Measurements from ENCODE around the gene OR2T10. TPM values are rescaled to one million over a fixed set of nuclear protein-coding genes. Genes with fewer than 3 reads are reported as not detected.

Gene OR2T10
- total and polyA plus RNA-seq, 2 of the 4 experiments (the other 2 are of a cell fraction) = not detected

DNA sequence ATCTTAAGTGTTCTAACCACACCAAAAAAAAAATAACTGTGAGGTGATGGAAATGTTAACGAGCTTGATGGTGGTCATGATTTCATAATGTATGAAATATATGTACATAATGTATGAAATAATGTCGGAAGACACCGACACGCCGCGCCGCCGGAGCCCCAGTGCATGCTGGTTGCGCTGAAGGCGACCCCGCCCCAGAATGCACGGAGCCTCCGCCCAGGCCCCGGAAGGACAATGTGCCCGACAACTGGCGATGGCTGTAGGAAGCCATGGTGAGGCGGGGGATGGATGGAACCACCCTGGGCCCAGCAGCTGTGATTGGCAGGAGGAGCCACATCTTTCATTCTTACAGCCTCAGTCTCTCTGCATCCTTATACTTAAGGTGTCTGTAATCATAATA lies 7.4 kb downstream of the OR2T10 start:
- Histone ChIP-seq H3K4me2 (ENCODE audit: low read depth, low read length) (no peak overlapping the region), H2BK15ac (ENCODE audit: low read depth, low read length) (no peak overlapping the region), H3K27me3 (ENCODE audit: control insufficient read depth, insufficient read depth, low read length) (no peaks in the 10 kb centered on the region), H3K79me1 (ENCODE audit: low read depth in 1 of 2, low read length in 2 of 2) (no peaks in the 10 kb centered on the region), H3K9ac (ENCODE audit: low read depth, low read length) (no peak overlapping the region), H2AK9ac (replicated peaks; ENCODE audit: low read depth, low read length, poor library complexity) (no peak overlapping the region), H3K4ac (ENCODE audit: low read depth, low read length) (no peak overlapping the region), H4K20me1 (ENCODE audit: insufficient read depth, low read length) (no peaks in the 10 kb centered on the region), H3K27ac (ENCODE audit: insufficient read depth, low read length) (no peak overlapping the region), H3K23ac (ENCODE audit: low read depth, low read length) (no peak overlapping the region), H3K4me3 (ENCODE audit: insufficient read depth, low read depth, low read length) (no peak overlapping the region), H4K8ac (ENCODE audit: low read depth in 2 of 2, low read length in 2 of 2) (no peak overlapping the region), H3K36me3 (ENCODE audit: control insufficient read depth, insufficient read depth, low read length) (no peaks in the 10 kb centered on the region), H4K91ac (ENCODE audit: insufficient read depth, low read depth, low read length) (no peak overlapping the region), H2BK5ac (ENCODE audit: low read depth, low read length, poor library complexity, severe bottlenecking) (no peak overlapping the region), H3K9me3 (ENCODE audit: control insufficient read depth, insufficient read depth, low read length) (peaks cover 3% of the 10 kb centered on the region; the same call in 1 of the 2 replicates), H2BK20ac (ENCODE audit: low read depth, low read length) (no peak overlapping the region), H3K18ac (ENCODE audit: low read depth, low read length) (no peak overlapping the region), H2BK120ac (ENCODE audit: low read depth, low read length) (no peak overlapping the region), H4K5ac (ENCODE audit: low read depth, low read length) (no peak overlapping the region), H2AFZ (replicated peaks; ENCODE audit: low read length, poor library complexity) (no peak overlapping the region), H3K14ac (replicated peaks; ENCODE audit: low read depth, low read length) (no peak overlapping the region), H2AK5ac (ENCODE audit: low read depth, low read length) (no peak overlapping the region), H3K9me1 (ENCODE audit: insufficient read depth, low read length) (no peaks in the 10 kb centered on the region), H3K56ac (ENCODE audit: extremely low read depth, insufficient read depth, low read length) (no peak overlapping the region), H3K4me1 (ENCODE audit: control insufficient read depth, insufficient read depth, low read length) (no peaks in the 10 kb centered on the region)
- dilution Hi-C loops (cut with HindIII; ENCODE audit: low sequenced_read_pairs, unreplicated experiment) = no loop called here
- WGBS, 2 experiments (ENCODE audit: extremely low coverage in 2 of 2, insufficient read length in 1 of 2) = no CpG with 5 or more reads among the region's 17 CpGs
- intact Hi-C loops (cut with micrococcal nuclease) = no loop called here
- ChIA-PET POLR2A (ENCODE audit: unreplicated experiment) (no interaction called here), CTCF (no interaction called here)
- TF ChIP-seq CEBPB (IDR thresholded peaks at IDR 0.05; ENCODE audit: low read depth, low read length) (no peak), MAZ (IDR thresholded peaks at IDR 0.05; ENCODE audit: borderline replicate concordance, low read depth, low read length) (no peak), MAFK (IDR thresholded peaks at IDR 0.05; ENCODE audit: low read depth, low read length) (no peak), RCOR1 (IDR thresholded peaks at IDR 0.05; ENCODE audit: insufficient replicate concordance, low read length) (no peak), FOS (IDR thresholded peaks at IDR 0.05; ENCODE audit: low read depth, low read length) (no peak), MXI1 (IDR thresholded peaks at IDR 0.05; ENCODE audit: borderline replicate concordance, low read depth, low read length) (no peak), BHLHE40 (IDR thresholded peaks at IDR 0.05; ENCODE audit: low read depth, low read length) (no peak), CTCF (conservative IDR thresholded peaks at IDR 0.05; ENCODE audit: low read depth, low read length) (no peak), POLR2A (IDR thresholded peaks at IDR 0.05; ENCODE audit: low read depth, low read length) (no peak), SMC3 (IDR thresholded peaks at IDR 0.05; ENCODE audit: low read depth, low read length) (no peak), CHD1 (IDR thresholded peaks at IDR 0.05; ENCODE audit: low read depth, low read length) (no peak), RAD21 (IDR thresholded peaks at IDR 0.05; ENCODE audit: low read length) (no peak), RFX5 (IDR thresholded peaks at IDR 0.05; ENCODE audit: low read depth, low read length) (no peak), NFE2L2 (IDR thresholded peaks at IDR 0.05; ENCODE audit: low read depth, low read length) (no peak)
- TF ChIP-seq, protein P1, sequence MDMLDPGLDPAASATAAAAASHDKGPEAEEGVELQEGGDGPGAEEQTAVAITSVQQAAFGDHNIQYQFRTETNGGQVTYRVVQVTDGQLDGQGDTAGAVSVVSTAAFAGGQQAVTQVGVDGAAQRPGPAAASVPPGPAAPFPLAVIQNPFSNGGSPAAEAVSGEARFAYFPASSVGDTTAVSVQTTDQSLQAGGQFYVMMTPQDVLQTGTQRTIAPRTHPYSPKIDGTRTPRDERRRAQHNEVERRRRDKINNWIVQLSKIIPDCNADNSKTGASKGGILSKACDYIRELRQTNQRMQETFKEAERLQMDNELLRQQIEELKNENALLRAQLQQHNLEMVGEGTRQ (IDR thresholded peaks at IDR 0.05; ENCODE audit: low read depth, low read length) = no peak
- TF ChIP-seq, protein P2, sequence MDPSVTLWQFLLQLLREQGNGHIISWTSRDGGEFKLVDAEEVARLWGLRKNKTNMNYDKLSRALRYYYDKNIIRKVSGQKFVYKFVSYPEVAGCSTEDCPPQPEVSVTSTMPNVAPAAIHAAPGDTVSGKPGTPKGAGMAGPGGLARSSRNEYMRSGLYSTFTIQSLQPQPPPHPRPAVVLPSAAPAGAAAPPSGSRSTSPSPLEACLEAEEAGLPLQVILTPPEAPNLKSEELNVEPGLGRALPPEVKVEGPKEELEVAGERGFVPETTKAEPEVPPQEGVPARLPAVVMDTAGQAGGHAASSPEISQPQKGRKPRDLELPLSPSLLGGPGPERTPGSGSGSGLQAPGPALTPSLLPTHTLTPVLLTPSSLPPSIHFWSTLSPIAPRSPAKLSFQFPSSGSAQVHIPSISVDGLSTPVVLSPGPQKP (IDR thresholded peaks at IDR 0.05; ENCODE audit: borderline replicate concordance, low read depth, low read length) = no peak
- in situ Hi-C loops (cut with MboI; ENCODE audit: low sequenced_read_pairs) = no loop called here
- DNase-seq = no peak
- no peak for ATAC-seq (ENCODE audit: low read depth)
- no TSS peak for BruUV-seq (replicated peaks)

All from IMR-90 (cell line).